ENCODE measurements around the gene POLR1D. TPM values are rescaled to one million over a fixed set of nuclear protein-coding genes. Genes with fewer than 3 reads are reported as not detected.

Gene POLR1D
- total and polyA plus RNA-seq, 5 donors from 2014 or later: 150 to 239 (median 185) TPM

GRCh38 chr13:27665761-27666160 lies 44.1 kb downstream of the POLR1D start:
- H3K27me3 Mint-ChIP-seq: no peaks in the 10 kb centered on the region
- H3K9me3 Mint-ChIP-seq: no peaks in the 10 kb centered on the region
- H3K4me1 Mint-ChIP-seq: peaks cover 0 to 9% (median 7%) of the 10 kb centered on the region in 4 donors
- H3K27ac ChIP-seq (ENCODE audit: insufficient read depth, low read length, poor library complexity, severe bottlenecking): no peak overlapping the region
- no peak for DNase-seq
- no peak overlapping the region for H3K4me3 Mint-ChIP-seq
- no peaks in the 10 kb centered on the region for H3K4me1 ChIP-seq (ENCODE audit: control insufficient read depth, insufficient read depth, low read length, poor library complexity, severe bottlenecking)
- H3K27ac Mint-ChIP-seq: peak overlapping the region in 1 of 3 donors; percentile 6
- H3K4me3 ChIP-seq (ENCODE audit: low read depth, low read length): no peak overlapping the region
- H3K36me3 ChIP-seq (ENCODE audit: control insufficient read depth, insufficient read depth, low read length): peaks cover 18% of the 10 kb centered on the region
- no peak for ATAC-seq (ENCODE audit: low read depth in 2 of 2)
- H3K36me3 Mint-ChIP-seq: peaks cover 13% of the 10 kb centered on the region
- no peaks in the 10 kb centered on the region for H3K9me3 ChIP-seq (ENCODE audit: control insufficient read depth in 2 of 2, low read length in 2 of 2)
- H3K27me3 ChIP-seq (ENCODE audit: control insufficient read depth, insufficient read depth, low read length): no peaks in the 10 kb centered on the region

GRCh38 chr13:27666951-27667350 lies 45.3 kb downstream of the POLR1D start:
- Mint-ChIP-seq H3K4me3 (no peak overlapping the region), H3K9me3 (no peaks in the 10 kb centered on the region), H3K4me1 (peaks cover 0 to 6% (median 5%) of the 10 kb centered on the region in 4 donors), H3K27ac (peak overlapping the region in 2 of 3 donors; percentile 33 to 38), H3K27me3 (no peaks in the 10 kb centered on the region), H3K36me3 (peaks cover 13% of the 10 kb centered on the region)
- Histone ChIP-seq H3K27ac (ENCODE audit: insufficient read depth, low read length, poor library complexity, severe bottlenecking) (no peak overlapping the region), H3K4me3 (ENCODE audit: low read depth, low read length) (no peak overlapping the region), H3K4me1 (ENCODE audit: control insufficient read depth, insufficient read depth, low read length, poor library complexity, severe bottlenecking) (no peaks in the 10 kb centered on the region), H3K36me3 (ENCODE audit: control insufficient read depth, insufficient read depth, low read length) (peaks cover 18% of the 10 kb centered on the region), H3K27me3 (ENCODE audit: control insufficient read depth, insufficient read depth, low read length) (no peaks in the 10 kb centered on the region), H3K9me3 (ENCODE audit: control insufficient read depth in 2 of 2, low read length in 2 of 2) (no peaks in the 10 kb centered on the region)
- DNase-seq (no peak), ATAC-seq (ENCODE audit: low read depth in 2 of 2) (no peak)

GRCh38 chr13:27667946-27668345 lies 46.3 kb downstream of the POLR1D start:
- H3K36me3 Mint-ChIP-seq: peaks cover 13% of the 10 kb centered on the region
- Histone ChIP-seq H3K4me3 (ENCODE audit: low read depth, low read length) (no peak overlapping the region), H3K4me1 (ENCODE audit: control insufficient read depth, insufficient read depth, low read length, poor library complexity, severe bottlenecking) (no peaks in the 10 kb centered on the region), H3K36me3 (ENCODE audit: control insufficient read depth, insufficient read depth, low read length) (peaks cover 18% of the 10 kb centered on the region), H3K27me3 (ENCODE audit: control insufficient read depth, insufficient read depth, low read length) (no peaks in the 10 kb centered on the region), H3K27ac (ENCODE audit: insufficient read depth, low read length, poor library complexity, severe bottlenecking) (no peak overlapping the region), H3K9me3 (ENCODE audit: control insufficient read depth in 2 of 2, low read length in 2 of 2) (no peaks in the 10 kb centered on the region)
- no peaks in the 10 kb centered on the region for H3K27me3 Mint-ChIP-seq
- peaks cover 0 to 6% (median 5%) of the 10 kb centered on the region in 4 donors for H3K4me1 Mint-ChIP-seq
- no peak for ATAC-seq (ENCODE audit: low read depth in 2 of 2)
- H3K9me3 Mint-ChIP-seq: peaks cover 0 to 1% (median 0%) of the 10 kb centered on the region in 7 donors
- H3K27ac Mint-ChIP-seq: peak overlapping the region in 1 of 3 donors; percentile 32
- DNase-seq: no peak
- H3K4me3 Mint-ChIP-seq: no peak overlapping the region

- no peaks in the 10 kb centered on the region for H3K9me3 ChIP-seq (ENCODE audit: control insufficient read depth in 2 of 2, low read length in 2 of 2)
- no peak overlapping the region for H3K4me3 ChIP-seq (ENCODE audit: low read depth, low read length)
- no peak overlapping the region for H3K27ac ChIP-seq (ENCODE audit: insufficient read depth, low read length, poor library complexity, severe bottlenecking)
- H3K4me1 ChIP-seq (ENCODE audit: control insufficient read depth, insufficient read depth, low read length, poor library complexity, severe bottlenecking): no peaks in the 10 kb centered on the region
- no peaks in the 10 kb centered on the region for H3K27me3 ChIP-seq (ENCODE audit: control insufficient read depth, insufficient read depth, low read length)
- no peak overlapping the region for H3K27ac Mint-ChIP-seq
- H3K4me3 Mint-ChIP-seq: no peak overlapping the region
- ATAC-seq (ENCODE audit: low read depth in 2 of 2): no peak
- no peak for DNase-seq
- peaks cover 11% of the 10 kb centered on the region for H3K36me3 ChIP-seq (ENCODE audit: control insufficient read depth, insufficient read depth, low read length)
- no peaks in the 10 kb centered on the region for H3K4me1 Mint-ChIP-seq
- peaks cover 0 to 1% (median 0%) of the 10 kb centered on the region in 7 donors for H3K9me3 Mint-ChIP-seq
- H3K27me3 Mint-ChIP-seq: no peaks in the 10 kb centered on the region
- H3K36me3 Mint-ChIP-seq: peaks cover 6% of the 10 kb centered on the region
Observed at GRCh38 chr13:27670861-27671260, 49.2 kb downstream of the POLR1D start.

GRCh38 chr13:27672025-27672424 lies 50.3 kb downstream of the POLR1D start:
- H3K27me3 ChIP-seq (ENCODE audit: control insufficient read depth, insufficient read depth, low read length): no peaks in the 10 kb centered on the region
- H3K9me3 ChIP-seq (ENCODE audit: control insufficient read depth in 2 of 2, low read length in 2 of 2): no peaks in the 10 kb centered on the region
- H3K36me3 Mint-ChIP-seq: peaks cover 1% of the 10 kb centered on the region
- H3K4me3 ChIP-seq (ENCODE audit: low read depth, low read length): no peak overlapping the region
- DNase-seq (no peak), ATAC-seq (ENCODE audit: low read depth in 2 of 2) (no peak)
- no peak overlapping the region for H3K27ac ChIP-seq (ENCODE audit: insufficient read depth, low read length, poor library complexity, severe bottlenecking)
- H3K36me3 ChIP-seq (ENCODE audit: control insufficient read depth, insufficient read depth, low read length): peaks cover under 1% of the 10 kb centered on the region
- H3K4me1 ChIP-seq (ENCODE audit: control insufficient read depth, insufficient read depth, low read length, poor library complexity, severe bottlenecking): no peaks in the 10 kb centered on the region
- no peak overlapping the region for H3K4me3 Mint-ChIP-seq
- no peaks in the 10 kb centered on the region for H3K27me3 Mint-ChIP-seq
- no peaks in the 10 kb centered on the region for H3K4me1 Mint-ChIP-seq
- H3K9me3 Mint-ChIP-seq: peaks cover 0 to 1% (median 0%) of the 10 kb centered on the region in 7 donors
- H3K27ac Mint-ChIP-seq: no peak overlapping the region

Other genes starting within 250 kb of the POLR1D start
- 165 TPM for gene GTF3A, start 197.3 kb upstream of the POLR1D start, total RNA-seq
- gene GTF3A, start 197.3 kb upstream of the POLR1D start, polyA plus RNA-seq: 100 to 1,000 TPM; 462 to 528 (median 512) TPM
- gene MTIF3, start 171.3 kb upstream of the POLR1D start, total RNA-seq: 48.9 TPM
- gene MTIF3, start 171.3 kb upstream of the POLR1D start, polyA plus RNA-seq: 100 to 1,000 TPM in 2 of 4 donors, 10 to 100 TPM in 2; 93.3 to 114 (median 103) TPM
- 6.5 TPM for gene LNX2, start 1.4 kb upstream of the POLR1D start, total RNA-seq
- 1 to 10 TPM; 3.7 to 5.0 (median 4.8) TPM for gene LNX2, start 1.4 kb upstream of the POLR1D start, polyA plus RNA-seq
- not detected for gene GSX1, start 170.6 kb downstream of the POLR1D start, total RNA-seq
- gene GSX1, start 170.6 kb downstream of the POLR1D start, polyA plus RNA-seq: not detected